DOHH2 (cell line): ENCODE data around the gene MTOR.

Experiments used
- H3F3A ChIP-seq: fragments of 200-600 bp; sonication (generic), shearing (Covaris generic); 2 replicates; pipeline ENCODE4 v1.6.0; 2016; ENCODE audit warnings: antibody characterized with exemption, mild to moderate bottlenecking; ENCODE audit not compliant: control insufficient read depth, insufficient read depth
- H3K27ac ChIP-seq: fragments of 200-600 bp; sonication (generic); 2 replicates; pipeline ENCODE4 v1.5.1; 2014; ENCODE audit warnings: low read depth, mild to moderate bottlenecking, low read length, moderate library complexity
- H3K27me3 ChIP-seq: fragments of 200-600 bp; sonication (generic); 2 replicates; pipeline ENCODE4 v1.6.1; 2014; ENCODE audit warnings: mild to moderate bottlenecking, low read length, mixed read lengths; ENCODE audit not compliant: control insufficient read depth
- H3K36me3 ChIP-seq: fragments of 200-600 bp; sonication (generic); 2 replicates; pipeline ENCODE4 v1.6.1; 2014; ENCODE audit warnings: mild to moderate bottlenecking, low read length, moderate library complexity, mixed read lengths; ENCODE audit not compliant: control insufficient read depth
- H3K4me1 ChIP-seq: fragments of 200-600 bp; sonication (generic); 2 replicates; pipeline ENCODE4 v1.6.1; 2014; ENCODE audit warnings: mild to moderate bottlenecking, low read length, mixed read lengths; ENCODE audit not compliant: control insufficient read depth
- H3K4me2 ChIP-seq: fragments of 200-600 bp; sonication (generic); 2 replicates; pipeline ENCODE4 v1.6.0; 2014; ENCODE audit warnings: mild to moderate bottlenecking, low read length, moderate library complexity
- H3K4me3 ChIP-seq: fragments of 200-600 bp; sonication (generic); 2 replicates; pipeline ENCODE4 v1.5.1; 2014; ENCODE audit warnings: mild to moderate bottlenecking, low read length, mixed read lengths
- H3K79me2 ChIP-seq: fragments of 200-600 bp; sonication (generic); 2 replicates; pipeline ENCODE4 v1.6.1; 2014; ENCODE audit warnings: mild to moderate bottlenecking, low read length, mixed read lengths; ENCODE audit not compliant: control insufficient read depth
- H3K9me2 ChIP-seq: fragments of 200-600 bp; sonication (generic); replicated peaks from 2 replicates; pipeline ENCODE4 v1.6.1; 2014; ENCODE audit warnings: mild to moderate bottlenecking, low read length, mixed read lengths; ENCODE audit not compliant: control insufficient read depth
- H3K9me3 ChIP-seq: fragments of 200-600 bp; sonication (generic); 2 replicates; pipeline ENCODE4 v1.6.1; 2014; ENCODE audit warnings: antibody characterized with exemption, low read length, mixed read lengths; ENCODE audit not compliant: control insufficient read depth, insufficient read depth
- H4K20me1 ChIP-seq: fragments of 200-600 bp; sonication (generic); 2 replicates; pipeline ENCODE4 v1.6.0; 2014; ENCODE audit warnings: low read depth, mild to moderate bottlenecking, antibody characterized with exemption, low read length, moderate library complexity; ENCODE audit not compliant: control insufficient read depth, insufficient read depth
- CTCF ChIP-seq: fragments of 200-600 bp; sonication (generic); IDR thresholded peaks from one replicate; pipeline ENCODE4 v1.5.1; 2014; ENCODE audit warnings: antibody characterized with exemption, mild to moderate bottlenecking, low read depth, low read length; ENCODE audit not compliant: poor library complexity, severe bottlenecking
- EZH2phosphoT487 ChIP-seq: fragments of 200-600 bp; sonication (generic); IDR thresholded peaks from 2 replicates; pipeline ENCODE4 v1.6.1; 2017; ENCODE audit warnings: borderline replicate concordance, mild to moderate bottlenecking, antibody characterized with exemption, low read length, moderate library complexity, mixed read lengths

MTOR gene

DNA sequence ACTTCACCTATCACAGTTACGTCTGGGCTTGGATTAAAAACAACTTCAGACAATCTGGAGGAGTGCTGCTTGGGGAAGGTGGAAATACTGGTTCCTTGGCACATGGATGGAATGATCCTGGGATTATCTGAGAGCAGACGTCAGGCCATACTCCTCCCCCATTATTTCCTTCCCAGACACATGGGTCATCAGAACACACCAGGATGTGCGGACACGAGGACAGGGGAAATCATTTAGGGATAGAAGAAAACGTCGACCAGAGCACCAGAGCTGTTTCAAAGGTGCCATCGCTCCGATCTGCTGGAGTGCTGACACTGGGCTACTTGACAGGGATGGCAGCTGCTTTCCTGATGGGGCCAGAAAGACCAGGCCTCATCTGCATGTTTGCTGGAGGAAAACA is 105.0 kb downstream of the MTOR start:
- peaks cover 45% of the 10 kb centered on the region for H3K36me3 ChIP-seq

GRCh38 chr1:11156963-11157362 is 105.4 kb downstream of the MTOR start:
- Histone ChIP-seq H4K20me1 (no peaks in the 10 kb centered on the region; the same call in 1 of the 2 replicates), H3K9me2 (no peaks in the 10 kb centered on the region), H3K27ac (no peak overlapping the region), H3K27me3 (no peaks in the 10 kb centered on the region), H3K4me1 (peaks cover 9% of the 10 kb centered on the region), H3K79me2 (no peaks in the 10 kb centered on the region), H3K36me3 (peaks cover 47% of the 10 kb centered on the region), H3K4me2 (no peak overlapping the region), H3K4me3 (no peak overlapping the region), H3F3A (no peaks in the 10 kb centered on the region), H3K9me3 (no peaks in the 10 kb centered on the region)
- TF ChIP-seq CTCF (no peak), EZH2phosphoT487 (no peak)

More for the DNA sequence above, 105.0 kb downstream of the MTOR start:
- H3K9me3 ChIP-seq = no peaks in the 10 kb centered on the region
- no peak overlapping the region for H3K4me3 ChIP-seq
- peaks cover 9% of the 10 kb centered on the region for H3K4me1 ChIP-seq
- no peaks in the 10 kb centered on the region for H4K20me1 ChIP-seq
- TF ChIP-seq CTCF (no peak), EZH2phosphoT487 (no peak)
- H3F3A ChIP-seq = no peaks in the 10 kb centered on the region
- no peaks in the 10 kb centered on the region for H3K27me3 ChIP-seq
- no peaks in the 10 kb centered on the region for H3K79me2 ChIP-seq
- H3K27ac ChIP-seq = no peak overlapping the region
- no peak overlapping the region for H3K4me2 ChIP-seq
- no peaks in the 10 kb centered on the region for H3K9me2 ChIP-seq

DNA sequence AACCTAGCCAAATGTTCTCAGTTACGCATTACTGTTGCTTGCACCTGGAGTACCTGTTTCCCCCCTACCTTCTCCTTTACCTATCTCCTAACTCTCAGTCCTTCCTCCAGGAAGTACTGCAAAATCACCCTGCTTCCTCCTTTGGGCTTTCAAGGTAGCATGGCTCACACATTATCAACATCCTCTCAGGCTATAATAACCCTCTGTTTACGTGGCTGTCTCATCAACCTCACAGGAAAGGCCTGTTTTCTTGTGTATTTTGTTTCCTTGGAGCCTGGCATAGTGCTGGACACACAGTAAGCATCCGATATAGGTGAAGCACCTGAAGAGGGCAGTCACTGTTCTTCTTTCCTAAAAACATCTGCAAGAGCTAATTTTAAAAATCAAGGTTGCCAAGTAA is 105.9 kb downstream of the MTOR start:
- Histone ChIP-seq H3K4me2 (no peak overlapping the region), H3K27me3 (no peaks in the 10 kb centered on the region), H3K79me2 (no peaks in the 10 kb centered on the region), H3K9me3 (no peaks in the 10 kb centered on the region), H3K36me3 (peaks cover 52% of the 10 kb centered on the region), H3K27ac (no peak overlapping the region), H3K4me1 (peaks cover 9% of the 10 kb centered on the region), H3K4me3 (no peak overlapping the region), H3F3A (no peaks in the 10 kb centered on the region), H4K20me1 (no peaks in the 10 kb centered on the region; the same call in 1 of the 2 replicates), H3K9me2 (no peaks in the 10 kb centered on the region)
- TF ChIP-seq EZH2phosphoT487 = no peak
- no peak for TF ChIP-seq CTCF

DNA sequence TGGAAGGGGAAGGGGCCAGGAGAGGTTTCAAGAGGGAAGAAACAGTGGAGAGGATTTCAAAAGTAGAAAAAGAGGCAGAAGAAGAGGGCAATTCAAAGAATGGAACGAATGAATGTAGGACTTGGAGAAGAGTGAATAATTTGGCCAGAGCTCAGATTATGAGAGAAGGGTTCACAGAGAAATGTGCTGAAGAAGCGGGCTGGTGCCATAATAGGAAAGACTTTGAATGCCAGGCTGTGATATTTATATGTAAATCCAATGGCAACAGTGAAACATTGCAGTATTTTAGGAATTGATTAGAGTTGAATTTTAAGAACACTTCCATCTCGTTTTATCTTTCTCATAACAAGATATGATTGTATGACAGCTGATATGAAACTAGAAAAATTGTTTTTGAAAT is 109.2 kb downstream of the MTOR start:
- Histone ChIP-seq H3K4me2 (no peak overlapping the region), H3K27ac (no peak overlapping the region), H3K9me3 (no peaks in the 10 kb centered on the region), H3K4me3 (no peak overlapping the region), H4K20me1 (no peaks in the 10 kb centered on the region; the same call in 1 of the 2 replicates), H3K27me3 (no peaks in the 10 kb centered on the region), H3F3A (no peaks in the 10 kb centered on the region), H3K36me3 (peaks cover 71% of the 10 kb centered on the region), H3K4me1 (peaks cover 3% of the 10 kb centered on the region), H3K79me2 (no peaks in the 10 kb centered on the region), H3K9me2 (no peaks in the 10 kb centered on the region)
- no peak for TF ChIP-seq EZH2phosphoT487
- TF ChIP-seq CTCF = no peak
